NCI-H1105 treated with DMSO at 0.1 percent for 48 hours (cell line): ENCODE data around the gene CSNK1D.

ENCODE experiments used
- DNase-seq: peaks from one replicate; lab custom pipeline; 2025; lab: John Stamatoyannopoulos, UW

Gene CSNK1D

GRCh38 chr17:82238472-82239201 is 34.9 kb downstream of the CSNK1D start:
- no peak for DNase-seq

GRCh38 chr17:82237746-82238471 is 35.6 kb downstream of the CSNK1D start:
- DNase-seq: no peak

GRCh38 chr17:82237083-82237745 is 36.3 kb downstream of the CSNK1D start:
- no peak for DNase-seq

GRCh38 chr17:82236142-82236971 is 37.1 kb downstream of the CSNK1D start:
- peak; percentile 62 for DNase-seq

DNA sequence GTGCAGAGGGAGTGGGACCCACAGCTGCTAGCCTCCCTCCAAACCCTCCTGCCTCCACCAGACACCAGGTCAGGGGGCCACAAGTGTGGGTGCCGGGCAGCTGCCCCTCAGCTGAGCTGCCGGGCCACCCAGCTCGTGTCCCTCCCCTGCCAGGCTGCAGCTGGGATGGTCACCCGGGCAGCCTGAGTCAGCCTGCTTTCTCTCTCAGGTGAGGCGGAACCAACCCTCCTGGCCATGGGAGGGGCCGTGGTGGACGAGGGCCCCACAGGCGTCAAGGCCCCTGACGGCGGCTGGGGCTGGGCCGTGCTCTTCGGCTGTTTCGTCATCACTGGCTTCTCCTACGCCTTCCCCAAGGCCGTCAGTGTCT is 37.7 kb downstream of the CSNK1D start:
- DNase-seq: no peak

- no peak for DNase-seq
Observed at GRCh38 chr17:82235056-82235774, 38.3 kb downstream of the CSNK1D start.

GRCh38 chr17:82234211-82235055 is 39.1 kb downstream of the CSNK1D start:
- DNase-seq: no peak

GRCh38 chr17:82232876-82233785 is 40.4 kb downstream of the CSNK1D start:
- no peak for DNase-seq

- no peak for DNase-seq
Observed at GRCh38 chr17:82232322-82232820, 41.1 kb downstream of the CSNK1D start.

DNA sequence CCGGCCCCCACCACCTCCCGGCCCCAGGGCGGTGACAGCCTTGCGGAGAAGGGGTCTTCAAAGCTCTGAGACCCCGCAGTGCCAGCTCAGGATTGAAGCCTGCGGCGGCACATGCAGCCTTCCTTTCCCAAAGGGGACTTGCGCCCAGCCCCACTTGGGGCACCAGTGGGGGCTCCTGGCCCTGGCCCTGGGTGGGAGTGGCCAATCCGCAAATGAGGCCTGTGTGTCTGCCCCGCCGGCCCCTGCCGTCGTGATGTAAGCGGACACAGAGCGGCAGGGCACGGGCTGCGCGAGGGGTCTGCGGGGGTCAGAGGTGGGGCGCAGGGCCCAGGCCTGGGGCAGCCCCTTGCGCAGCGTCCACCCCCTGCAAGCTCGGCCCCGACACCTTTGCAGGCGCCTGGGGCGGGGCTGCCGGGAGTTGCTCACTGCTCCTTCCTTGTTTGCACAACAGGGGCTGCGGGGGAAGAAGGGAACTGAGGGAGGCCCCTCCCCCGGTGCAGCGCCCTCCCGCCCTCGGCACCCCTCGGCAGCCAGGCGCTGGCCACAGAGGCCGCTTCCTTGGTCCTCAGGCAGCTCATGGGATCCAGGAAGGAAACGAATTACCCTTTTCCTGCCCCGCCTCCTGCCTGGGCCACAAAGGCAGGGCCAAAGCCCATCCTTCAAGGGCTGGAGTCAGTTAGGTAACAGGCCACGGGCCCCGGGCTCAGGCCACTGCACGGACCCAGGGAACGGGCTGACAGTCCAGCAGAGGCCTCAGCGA is 41.8 kb downstream of the CSNK1D start:
- DNase-seq: no peak

GRCh38 chr17:82231312-82231561 is 42.3 kb downstream of the CSNK1D start:
- no peak for DNase-seq

DNA sequence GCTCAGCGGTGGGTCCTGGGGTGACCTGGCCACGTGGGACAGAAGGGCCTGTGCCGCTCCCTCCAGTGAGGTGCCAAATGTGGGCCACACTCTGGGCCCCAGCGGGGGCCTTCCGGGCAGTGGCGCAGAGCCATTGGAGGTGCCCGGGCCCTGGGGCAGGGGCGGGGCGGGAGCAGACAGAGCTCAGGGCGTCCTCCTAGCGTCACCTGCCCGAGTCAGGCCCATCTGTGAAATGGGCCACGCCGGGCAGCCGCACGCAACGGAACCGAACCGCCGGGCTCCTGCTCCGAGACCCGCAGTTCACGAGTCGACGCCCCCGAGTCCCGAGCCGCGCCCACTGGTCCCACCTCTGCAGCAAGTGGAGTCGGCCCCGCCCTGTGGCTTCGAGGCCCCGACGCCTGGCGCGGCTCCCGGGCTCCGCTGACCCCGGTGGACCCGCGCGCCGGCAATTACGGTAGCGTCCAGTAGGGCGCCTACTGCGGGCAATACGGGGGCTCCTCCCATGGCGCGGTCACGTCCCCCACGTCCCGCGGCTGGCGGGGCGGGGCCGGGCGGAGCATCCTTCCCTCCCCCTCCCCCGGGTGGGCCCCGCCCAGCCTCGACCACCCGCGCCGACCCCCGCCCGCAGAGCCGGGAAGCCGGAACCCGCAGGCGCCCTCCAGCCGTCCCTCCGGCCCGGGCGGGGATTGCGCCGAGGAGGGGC is 42.7 kb downstream of the CSNK1D start:
- DNase-seq: no peak

DNA sequence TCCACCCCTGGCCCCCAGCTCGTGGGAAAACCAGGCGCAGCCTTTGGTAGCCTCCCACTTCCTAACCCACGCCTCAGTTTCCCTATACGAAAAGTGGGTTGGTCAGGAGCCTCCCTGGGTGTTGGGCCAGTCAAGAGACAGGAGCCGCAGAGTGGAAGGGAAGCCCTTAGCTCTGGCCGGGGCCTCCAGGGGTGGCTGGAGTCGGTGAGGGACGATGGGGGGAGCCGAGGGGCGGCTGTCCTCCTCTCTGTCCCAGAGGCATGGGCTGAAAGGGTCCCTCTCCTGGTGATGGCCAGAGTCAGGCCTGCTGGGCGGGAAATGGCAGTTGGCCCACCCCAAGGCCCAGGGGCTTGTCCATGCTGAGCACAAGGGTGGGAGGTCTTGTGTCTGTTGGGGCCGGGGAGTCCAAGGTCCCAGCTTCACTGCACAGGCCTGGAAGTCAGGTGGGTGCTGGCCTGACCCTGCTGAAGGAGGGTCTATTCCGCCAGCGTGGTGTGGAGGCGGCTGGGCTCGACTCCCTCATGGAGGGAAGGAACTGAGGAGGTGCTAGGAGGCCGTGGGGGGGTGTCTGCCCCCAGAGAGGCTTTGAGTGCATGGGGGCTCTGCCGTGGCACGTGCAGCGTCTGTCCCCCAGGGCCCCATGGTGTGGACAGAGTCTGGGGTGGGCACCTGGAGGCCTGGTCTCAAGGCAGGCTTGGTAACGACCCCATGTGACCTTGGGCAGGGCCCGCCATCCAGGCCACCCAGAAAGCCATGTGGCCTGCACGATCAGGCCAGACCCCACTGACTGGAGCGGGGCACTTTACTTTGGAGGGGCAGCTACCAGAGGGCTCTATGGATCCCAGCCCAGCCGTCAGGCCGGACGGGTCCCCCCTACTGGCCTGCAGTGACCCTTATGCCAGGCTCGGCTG is 43.5 kb downstream of the CSNK1D start:
- no peak for DNase-seq

- DNase-seq: peak; percentile 11
Observed at GRCh38 chr17:82228842-82229697, 44.4 kb downstream of the CSNK1D start, which contains the start of gene SLC16A3. SLC16A3 (plus strand) TSS chr17:82229042; CDS start chr17:82236009, 6,967 bp downstream.

DNA sequence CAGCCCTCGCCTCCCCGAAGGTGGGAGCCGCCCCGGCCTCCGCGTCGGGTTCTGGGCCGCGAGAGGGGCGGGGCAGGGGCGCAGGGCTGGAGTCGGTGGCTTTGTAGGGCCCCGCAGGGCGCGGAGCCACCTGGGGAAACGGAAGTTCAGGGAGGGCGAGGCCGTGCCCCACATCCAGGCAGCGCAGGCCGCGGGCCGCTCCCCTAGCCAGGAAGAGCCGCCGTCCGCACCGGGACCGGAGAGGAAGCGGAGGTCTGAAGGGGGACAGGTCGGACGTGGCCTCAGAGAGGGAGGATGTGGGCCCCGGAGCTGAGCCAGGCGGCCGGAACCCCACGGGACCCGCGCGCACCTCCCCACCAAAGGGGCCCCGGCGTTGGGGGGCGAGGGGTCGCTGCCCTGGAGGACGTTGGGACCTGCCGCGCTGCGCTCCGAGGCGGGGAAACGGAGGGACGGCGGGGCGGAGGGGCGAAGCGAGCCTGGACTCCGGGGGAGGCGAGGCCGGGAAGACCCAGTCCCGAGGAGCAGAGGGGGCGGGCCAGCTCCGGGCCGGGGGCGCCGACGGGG is 45.1 kb downstream of the CSNK1D start:
- no peak for DNase-seq
